ENCODE results near the gene SLC23A1.
"Not testable (repeated sequence)": the region's sequence is repeated elsewhere in the genome, so short reads cannot be mapped to it uniquely, and the experiment has no call there.

Gene SLC23A1

DNA sequence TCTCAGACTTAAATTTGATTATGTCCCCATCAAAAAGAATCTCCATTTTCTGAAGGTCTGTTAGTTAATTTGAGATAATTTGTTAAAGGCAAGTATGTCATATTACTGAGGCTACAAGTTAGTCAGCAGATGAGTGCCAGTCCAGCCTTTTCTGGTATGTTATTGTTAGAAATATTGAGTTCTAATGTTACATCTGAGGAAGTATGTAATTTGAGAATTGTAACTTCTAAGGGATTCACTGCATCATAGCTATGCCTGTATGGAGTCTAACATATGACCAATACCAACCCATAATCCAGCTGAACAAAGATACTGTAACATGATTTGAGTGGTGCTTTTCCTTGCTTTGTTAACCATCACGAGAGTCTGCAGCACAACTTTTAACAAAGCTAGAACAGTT lies 13.9 kb downstream of the SLC23A1 start:
- DNase-seq (ENCODE audit: low spot score): no peak

DNA sequence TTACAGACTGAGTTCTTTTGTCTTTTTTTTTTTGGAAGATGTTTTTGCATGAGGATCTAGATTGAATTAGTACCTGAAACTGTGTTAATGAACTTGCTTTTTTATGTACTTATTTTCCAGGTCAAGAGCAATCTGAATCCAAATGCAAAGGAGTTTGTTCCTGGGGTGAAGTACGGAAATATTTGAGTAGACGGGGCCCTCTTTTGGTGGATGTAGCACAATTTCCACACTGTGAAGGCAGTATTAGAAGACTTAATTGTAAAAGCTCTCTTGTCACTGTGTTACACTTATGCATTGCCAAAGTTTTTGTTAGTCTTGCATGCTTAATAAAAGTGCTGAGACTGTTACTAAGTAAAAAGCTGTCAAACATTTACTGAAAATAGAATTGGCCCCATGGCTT lies 14.5 kb downstream of the SLC23A1 start:
- no peak for DNase-seq (ENCODE audit: low spot score)

DNA sequence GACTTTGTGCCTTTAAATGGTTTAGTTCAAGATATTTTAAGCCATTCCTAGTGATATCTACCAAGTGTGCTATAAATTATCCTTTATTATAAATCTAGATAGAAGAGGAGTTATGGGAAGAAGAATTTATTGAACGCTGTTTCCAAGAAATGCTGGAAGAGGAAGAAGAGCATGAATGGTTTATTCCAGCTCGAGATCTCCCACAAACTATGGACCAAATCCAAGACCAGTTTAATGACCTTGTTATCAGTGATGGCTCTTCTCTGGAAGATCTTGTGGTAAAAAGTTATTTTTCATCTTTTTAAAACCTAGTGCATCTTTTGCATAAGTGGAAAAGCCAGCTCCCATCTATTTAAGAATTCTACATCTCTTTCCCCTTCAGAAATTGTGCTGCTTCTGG lies 18.6 kb downstream of the SLC23A1 start:
- no peak for DNase-seq (ENCODE audit: low spot score)

DNA sequence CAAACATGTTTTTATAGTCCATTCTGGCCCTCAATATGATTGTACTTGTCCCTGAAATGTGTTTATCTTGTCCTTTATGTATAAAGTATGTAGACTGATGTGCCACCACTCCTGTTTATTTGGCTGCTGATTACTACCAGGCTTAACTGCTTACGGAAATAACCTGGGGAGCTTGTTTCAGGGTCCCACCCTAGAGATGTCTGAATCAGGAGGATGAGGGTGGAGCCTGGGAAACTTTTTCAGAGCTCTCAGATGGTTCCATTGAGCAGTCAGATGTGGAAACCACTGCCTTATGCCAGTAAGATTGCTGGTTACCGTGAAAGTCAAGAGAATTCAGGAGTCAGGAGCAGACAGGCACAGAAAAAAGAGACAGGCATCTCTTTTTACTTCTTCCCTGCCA lies 19.2 kb downstream of the SLC23A1 start:
- no peak for DNase-seq (ENCODE audit: low spot score)

DNA sequence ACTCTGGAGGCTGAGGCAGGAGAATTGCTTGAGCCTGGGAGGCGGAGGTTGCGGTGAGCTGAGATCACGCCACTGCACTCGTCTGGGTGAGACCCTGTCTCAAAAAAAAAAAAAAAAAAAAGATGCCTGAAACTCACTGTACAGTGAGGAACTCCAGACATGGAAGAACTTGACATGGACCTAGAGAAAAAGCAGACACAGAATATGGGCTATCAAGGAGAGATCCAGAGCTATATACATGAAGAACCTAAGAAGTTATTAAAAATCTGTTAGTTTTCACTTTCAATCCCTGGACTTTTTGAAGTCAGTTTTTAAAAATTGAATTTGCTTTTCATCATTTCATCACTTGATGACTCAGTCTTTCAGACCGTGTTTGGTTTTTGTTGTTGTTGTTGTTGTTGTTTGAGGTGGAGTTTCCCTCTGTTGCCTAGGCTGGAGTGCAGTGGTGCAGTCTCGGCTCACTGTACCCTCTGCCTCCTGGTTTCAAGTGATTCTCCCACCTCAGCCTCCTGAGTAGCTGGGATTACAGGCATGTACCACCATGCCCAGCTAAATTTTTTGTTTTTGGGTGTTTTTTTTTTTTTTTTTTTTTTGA lies 21.2 kb downstream of the SLC23A1 start:
- no peak for DNase-seq (ENCODE audit: low spot score)

DNA sequence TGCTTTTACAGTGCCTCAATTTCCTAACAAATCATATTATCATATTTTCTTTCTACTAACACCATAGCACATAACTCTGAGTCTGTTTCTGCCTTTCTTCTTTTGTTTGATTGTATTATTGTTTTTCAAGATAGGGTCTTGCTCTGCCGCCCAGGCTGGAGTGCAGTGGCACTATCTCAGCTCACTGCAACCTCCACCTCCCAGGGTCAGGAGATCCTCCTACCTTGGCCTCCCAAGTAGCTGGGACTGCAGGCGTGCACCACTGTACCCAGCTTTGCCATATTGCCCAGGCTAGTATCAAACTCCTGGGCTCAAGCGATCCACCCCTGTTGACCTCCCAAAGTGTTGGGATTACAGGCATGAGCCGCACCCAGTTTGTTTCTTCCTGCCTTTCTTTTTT lies 22.7 kb downstream of the SLC23A1 start:
- no peak for DNase-seq (ENCODE audit: low spot score)

DNA sequence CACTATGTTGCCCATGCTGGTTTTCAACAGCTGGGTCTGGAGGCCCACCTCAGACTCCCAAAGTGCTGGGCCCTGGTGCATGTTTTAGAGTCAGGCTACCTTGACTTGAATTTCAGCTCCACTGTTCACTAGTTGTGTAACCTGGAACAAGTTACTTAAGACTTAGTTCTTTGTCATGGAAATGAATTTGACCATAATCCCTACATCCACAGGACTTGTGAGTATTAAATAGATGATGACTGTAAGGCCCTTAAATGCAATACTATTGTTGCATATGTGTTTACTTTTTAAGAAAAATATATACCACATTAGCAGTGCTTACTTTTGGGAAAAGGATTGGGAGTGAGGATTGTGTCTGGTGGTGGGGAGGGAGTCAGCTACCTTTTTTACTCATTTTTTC lies 25.0 kb downstream of the SLC23A1 start:
- no peak for DNase-seq (ENCODE audit: low spot score)

DNA sequence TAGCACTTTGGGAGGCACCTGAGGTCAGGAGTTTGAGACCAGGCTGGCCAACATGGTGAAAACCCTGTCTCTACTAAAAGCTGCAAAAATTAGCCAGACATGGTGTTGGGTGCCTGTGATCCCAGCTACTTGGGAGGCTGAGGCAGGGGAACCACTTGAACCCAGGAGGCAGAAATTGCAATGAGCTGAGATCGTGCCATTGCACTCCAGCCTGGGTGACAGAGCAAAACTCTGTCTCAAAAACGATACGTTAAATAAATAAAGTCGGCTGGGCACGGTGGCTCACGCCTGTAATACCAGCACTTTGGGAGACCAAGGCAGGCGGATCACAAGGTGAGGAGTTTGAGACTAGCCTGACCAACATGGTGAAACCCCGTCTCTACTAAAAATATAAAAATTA lies 27.2 kb downstream of the SLC23A1 start:
- not testable (repeated sequence) for DNase-seq (ENCODE audit: low spot score)

DNA sequence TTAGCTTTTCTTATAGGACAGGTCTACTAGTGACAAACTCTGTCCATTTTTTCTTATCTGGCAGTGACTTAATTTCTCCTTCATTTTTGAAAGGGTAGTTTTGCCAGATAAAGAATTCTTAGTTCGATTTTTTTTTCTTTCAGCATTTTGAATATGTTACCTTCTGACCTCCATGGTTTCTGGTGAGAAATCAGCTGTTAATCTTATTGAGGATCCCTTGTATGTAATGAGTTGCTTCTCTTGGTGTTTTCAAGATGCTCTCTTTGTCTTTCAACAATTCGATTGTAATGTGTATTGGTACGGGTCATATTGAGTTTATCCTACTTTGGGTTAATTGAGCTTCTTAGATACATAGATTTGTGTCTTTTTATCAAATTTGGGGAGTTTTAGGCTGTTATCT lies 28.9 kb downstream of the SLC23A1 start:
- no peak for DNase-seq (ENCODE audit: low spot score)

DNA sequence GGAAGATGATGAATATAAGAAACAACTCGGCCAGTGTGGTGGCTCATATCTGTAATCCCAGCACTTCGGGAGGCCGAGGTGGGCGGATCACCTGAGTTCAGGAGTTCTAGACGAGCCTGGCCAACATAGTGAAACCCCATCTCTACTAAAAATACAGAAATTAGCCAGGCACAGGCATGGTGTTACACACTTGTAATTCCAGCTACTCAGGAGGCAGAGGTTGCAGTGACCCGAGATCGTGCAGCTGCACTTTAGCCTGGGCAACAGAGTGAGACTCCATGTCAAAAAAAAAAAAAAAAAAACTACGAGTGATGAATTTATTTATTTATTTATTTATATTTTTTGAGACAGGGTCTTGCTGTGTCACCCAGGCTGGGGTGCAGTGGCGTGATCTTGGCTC lies 35.2 kb downstream of the SLC23A1 start:
- not testable (repeated sequence) for DNase-seq (ENCODE audit: low spot score)

DNA sequence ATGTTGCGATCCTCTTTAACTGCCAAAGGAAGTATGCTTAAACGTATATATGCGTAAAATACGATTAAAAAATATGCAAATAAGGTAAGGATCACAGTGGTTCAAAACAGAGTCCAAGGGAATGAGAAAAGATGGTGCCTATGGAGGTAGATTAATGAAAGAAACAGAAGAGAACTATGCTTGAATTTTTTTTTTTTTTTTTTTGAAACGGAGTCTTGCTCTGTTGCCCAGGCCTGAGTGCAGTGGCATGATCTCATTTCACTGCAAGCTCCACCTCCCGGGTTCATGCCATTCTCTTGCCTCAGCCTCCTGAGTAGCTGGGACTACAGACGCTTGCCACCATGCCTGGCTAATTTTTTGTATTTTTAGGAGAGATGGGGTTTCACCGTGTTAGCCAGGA lies 37.7 kb downstream of the SLC23A1 start:
- DNase-seq (ENCODE audit: low spot score): not testable (repeated sequence)

DNA sequence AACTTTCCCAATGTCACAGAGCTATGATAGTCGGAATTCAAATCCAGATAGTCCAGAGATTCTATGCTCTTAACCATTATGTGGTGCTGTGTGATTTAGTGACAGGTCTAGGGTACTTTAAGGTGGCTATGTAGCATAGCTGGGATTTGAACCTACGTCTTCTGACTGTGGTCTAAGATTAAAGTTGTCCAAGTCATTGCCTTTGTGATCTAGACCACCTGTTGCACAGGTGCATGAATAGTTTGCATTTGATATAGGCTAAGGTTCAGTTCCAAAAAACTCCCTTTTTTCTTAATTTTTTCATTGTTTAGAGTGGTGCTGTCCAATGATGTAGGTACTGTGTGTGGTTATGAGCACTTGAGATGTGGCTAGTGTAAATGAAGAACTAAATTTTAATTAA lies 38.9 kb downstream of the SLC23A1 start:
- DNase-seq (ENCODE audit: low spot score): no peak

DNA sequence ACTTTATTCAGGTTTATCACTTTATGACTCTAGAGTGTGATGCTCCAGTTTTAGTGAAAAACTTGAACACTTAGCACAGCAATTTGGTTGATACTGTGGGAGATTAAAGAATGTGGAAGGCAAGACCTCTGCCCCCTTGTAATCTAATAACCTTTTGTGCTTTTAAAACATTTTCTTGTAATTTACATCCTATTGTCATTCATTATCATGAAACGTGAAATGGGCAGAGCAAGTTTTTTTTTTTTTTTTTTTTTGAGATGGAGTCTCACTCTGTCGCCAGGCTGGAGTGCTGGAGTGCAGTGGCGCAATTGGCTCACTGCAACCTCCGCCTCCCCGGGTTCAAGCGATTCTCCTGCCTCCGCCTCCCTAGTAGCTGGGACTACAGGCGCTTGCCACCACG lies 39.6 kb downstream of the SLC23A1 start:
- DNase-seq (ENCODE audit: low spot score): no peak

DNA sequence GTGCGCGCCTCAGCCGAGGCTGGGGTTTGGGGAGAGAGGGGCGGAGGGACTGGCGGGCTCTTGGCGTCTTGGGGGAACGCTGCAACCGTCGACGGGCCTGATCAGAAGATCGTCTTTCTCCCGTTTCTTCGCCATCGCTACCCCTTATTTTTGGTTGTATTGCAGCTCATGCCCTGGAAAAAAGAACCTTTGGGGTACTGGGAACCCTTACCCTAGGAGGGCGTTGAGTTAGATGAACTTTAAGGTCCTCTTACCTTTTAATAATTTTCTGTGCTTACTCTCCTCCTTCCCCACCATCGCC lies 40.7 kb downstream of the SLC23A1 start:
- DNase-seq (ENCODE audit: low spot score): peak; percentile 83

DNA sequence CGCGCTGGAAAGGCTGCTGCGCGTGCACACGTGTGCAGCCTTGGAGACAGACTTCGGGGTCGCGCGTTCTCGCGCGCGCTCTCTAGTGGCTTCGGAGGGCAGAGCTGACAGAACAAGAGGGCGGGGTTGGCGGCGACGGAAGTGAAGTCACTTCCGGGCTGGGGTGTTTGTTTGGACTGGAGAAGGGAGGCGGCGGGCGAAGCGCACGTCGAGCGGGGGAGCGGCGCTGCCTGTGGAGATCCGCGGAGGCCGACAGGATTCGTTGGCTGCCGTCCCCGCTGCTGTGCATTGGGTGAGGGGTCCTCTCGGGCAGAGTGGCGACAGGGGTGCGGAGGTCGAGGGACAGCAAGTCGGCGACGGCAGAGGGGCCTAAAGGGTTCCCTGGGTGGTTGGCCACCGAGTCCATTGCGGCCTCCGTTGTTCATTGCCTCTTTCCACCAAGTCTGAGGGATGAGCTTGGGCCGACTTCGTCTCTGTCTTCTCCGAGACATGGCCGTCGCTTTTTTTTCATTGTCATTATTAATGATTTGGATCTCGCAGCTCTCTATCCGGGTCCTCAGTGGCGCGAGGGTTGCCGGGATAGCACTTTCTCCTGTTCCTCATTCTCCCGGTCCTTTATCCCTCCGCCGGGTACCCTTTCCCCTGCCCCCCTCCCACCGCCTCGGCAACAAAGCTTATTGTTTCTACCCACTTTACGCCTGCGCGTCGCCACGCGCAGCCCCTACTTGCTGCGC lies 41.2 kb downstream of the SLC23A1 start, which contains the start of gene PAIP2:
Gene PAIP2 (plus strand): TSS at position 166 of the 734 bp plus-strand sequence. CDS start 21,931 bp downstream, outside the sequence.
- peak; percentile 97 for DNase-seq (ENCODE audit: low spot score)

DNA sequence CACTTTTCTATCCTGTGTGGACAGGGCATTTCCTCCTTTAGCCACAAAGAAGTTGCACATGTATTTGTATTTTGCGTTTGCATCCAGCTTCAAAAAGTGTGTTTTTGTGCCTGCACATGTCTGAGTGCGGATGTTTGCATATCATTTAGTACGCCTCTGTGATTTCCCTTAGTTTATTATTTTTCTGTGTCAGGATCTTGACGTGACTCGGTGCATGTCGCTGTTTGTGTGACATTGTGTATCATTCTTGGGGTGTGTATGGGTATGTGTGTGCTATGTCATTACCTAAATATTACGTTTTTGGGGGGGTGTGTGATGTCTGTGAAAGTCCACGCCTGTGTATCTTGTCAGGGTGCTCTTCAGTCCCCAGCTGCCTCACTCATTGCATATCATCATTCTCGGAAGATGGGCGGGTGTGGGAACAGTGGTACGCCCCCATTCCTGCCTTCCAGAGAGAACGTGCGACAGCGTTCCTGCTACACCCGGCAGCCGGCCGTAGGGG lies 41.9 kb downstream of the SLC23A1 start:
- DNase-seq (ENCODE audit: low spot score): no peak

DNA sequence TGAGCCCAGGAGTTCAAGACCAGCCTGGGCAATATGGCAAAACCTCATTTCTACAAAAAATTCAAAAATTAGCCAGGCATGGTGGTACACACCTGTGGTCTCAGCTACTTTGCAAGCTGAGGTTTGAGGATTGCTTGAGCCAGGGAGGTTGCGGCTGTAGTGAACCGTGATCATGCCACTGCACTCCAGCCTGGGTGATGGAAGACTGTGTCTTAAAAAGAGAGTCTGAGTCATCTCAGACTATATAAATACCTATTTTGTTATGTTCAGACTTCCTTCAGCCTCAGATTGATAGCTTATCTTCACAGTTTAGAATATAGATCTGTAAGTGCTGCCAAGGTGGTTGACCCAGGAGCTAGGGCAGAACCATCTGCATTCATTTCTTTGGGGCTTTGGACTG lies 43.0 kb downstream of the SLC23A1 start:
- DNase-seq (ENCODE audit: low spot score): no peak

DNA sequence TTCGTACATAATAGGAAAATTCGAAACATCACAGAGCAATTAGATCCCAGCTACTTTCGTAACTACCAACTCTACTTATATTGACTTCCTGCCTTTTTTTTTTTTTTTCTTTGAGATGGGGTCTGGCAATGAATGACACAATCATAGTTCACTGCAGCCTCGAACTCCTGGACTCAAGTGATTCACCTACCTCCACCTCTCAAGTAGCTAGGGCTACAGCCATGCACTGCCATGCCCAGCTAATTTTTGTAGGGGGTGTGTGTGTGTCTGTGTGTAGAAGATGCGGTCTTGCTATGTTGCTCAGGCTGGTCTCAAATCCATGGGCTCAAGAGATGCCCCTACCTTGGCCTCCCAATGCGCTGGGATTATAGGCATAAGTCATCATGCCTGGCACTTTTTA lies 47.3 kb downstream of the SLC23A1 start:
- DNase-seq (ENCODE audit: low spot score): no peak
